SK-N-SH (cell line): ENCODE results near the gene G2E3. TPM values are rescaled to one million over a fixed set of nuclear protein-coding genes. Genes with fewer than 3 reads are reported as not detected.

Experiments used
- CTCF ChIA-PET: fragments of 300-600, 350-600 bp; formaldehyde crosslinking; extraction: SDS; loops from one replicate; lab custom pipeline; 2021; lab: Yijun Ruan, JAX
- POLR2A ChIA-PET: fragments of 350-600 bp; sonication (Branson Sonifier 250); formaldehyde crosslinking; extraction: SDS; loops from one replicate; lab custom pipeline; 2020; ENCODE audit warnings: antibody characterized with exemption, inconsistent platforms; lab: Yijun Ruan, JAX
- DNase-seq: peaks from one replicate; pipeline ENCODE4 v3.0.0; 2012
- H2AFZ ChIP-seq: fragments of 200-600 bp; sonication (generic); 2 replicates; pipeline ENCODE4 v1.8.1; 2016; ENCODE audit warnings: antibody characterized with exemption, mild to moderate bottlenecking, low read depth
- H3F3A ChIP-seq: fragments of 200-600 bp; sonication (generic); replicated peaks from 2 replicates; pipeline ENCODE3; 2016; ENCODE audit warnings: antibody characterized with exemption, mild to moderate bottlenecking; ENCODE audit not compliant: insufficient read depth
- H3K27ac ChIP-seq, 2 experiments: fragments of 200-500 bp in 1 of 2; fragments of 200-600 bp in 1 of 2; sonication (Bioruptor generic) in 1 of 2; sonication (generic), shearing (Covaris generic) in 1 of 2; 2 replicates each; pipeline versions ENCODE4 v1.5.1 to v1.6.1; 2014 to 2016; ENCODE audit warnings: low read depth in 2 of 2, inconsistent platforms in 1 of 2, low read length in 1 of 2, mild to moderate bottlenecking in 1 of 2, mixed read lengths in 1 of 2
- H3K27me3 ChIP-seq: fragments of 200-600 bp; sonication (generic), shearing (Covaris generic); 2 replicates; pipeline ENCODE4 v1.6.1; 2016; ENCODE audit warnings: mixed run types; ENCODE audit not compliant: insufficient read depth
- H3K36me3 ChIP-seq, 2 experiments: fragments of 200-500 bp in 1 of 2; fragments of 200-600 bp in 1 of 2; sonication (Bioruptor generic) in 1 of 2; sonication (generic) in 1 of 2; replicated peaks in 1 of 2; 2 replicates each; pipeline versions ENCODE3 to v1.5.1; 2014 to 2016; ENCODE audit warnings: low read length in 1 of 2, mild to moderate bottlenecking in 1 of 2; ENCODE audit not compliant: insufficient read depth in 2 of 2, control insufficient read depth in 1 of 2
- H3K4me1 ChIP-seq, 2 experiments: fragments of 200-500 bp in 1 of 2; fragments of 200-600 bp in 1 of 2; sonication (Bioruptor generic) in 1 of 2; sonication (generic), shearing (Covaris generic) in 1 of 2; 2 replicates each; pipeline versions ENCODE4 v1.5.1 to v1.6.1; 2014 to 2016; ENCODE audit warnings: low read depth in 1 of 2, low read length in 1 of 2, mixed run types in 1 of 2; ENCODE audit not compliant: insufficient read depth in 2 of 2, control insufficient read depth in 1 of 2
- H3K4me2 ChIP-seq: fragments of 200-600 bp; sonication (generic), shearing (Covaris generic); 2 replicates; pipeline ENCODE4 v1.6.1; 2017; ENCODE audit warnings: mixed run types
- H3K4me3 ChIP-seq, 2 experiments: fragments of 200-500 bp in 1 of 2; fragments of 200-600 bp in 1 of 2; sonication (Bioruptor generic) in 1 of 2; sonication (generic), shearing (Covaris generic) in 1 of 2; 2 replicates each; pipeline versions ENCODE4 v1.5.1 to v1.8.1; 2014 to 2016; ENCODE audit warnings: low read depth in 2 of 2, inconsistent platforms in 1 of 2, low read length in 1 of 2, mild to moderate bottlenecking in 1 of 2, mixed read lengths in 1 of 2, moderate library complexity in 1 of 2
- H3K79me2 ChIP-seq: fragments of 200-600 bp; sonication (generic); 2 replicates; pipeline ENCODE4 v1.8.1; 2017; ENCODE audit warnings: mild to moderate bottlenecking; ENCODE audit not compliant: insufficient read depth
- H3K9ac ChIP-seq: fragments of 200-600 bp; sonication (generic); 2 replicates; pipeline ENCODE4 v1.6.1; 2017; ENCODE audit warnings: mixed run types
- H3K9me2 ChIP-seq: fragments of 200-600 bp; sonication (generic); 2 replicates; pipeline ENCODE4 v1.6.1; 2017; ENCODE audit warnings: mixed run types
- H3K9me3 ChIP-seq: fragments of 200-600 bp; sonication (generic); 2 replicates; pipeline ENCODE4 v1.6.1; 2017; ENCODE audit warnings: mixed run types, mild to moderate bottlenecking, moderate library complexity
- H4K20me1 ChIP-seq: fragments of 200-600 bp; sonication (generic); 2 replicates; pipeline ENCODE4 v1.6.1; 2017; ENCODE audit warnings: mild to moderate bottlenecking, mixed run types; ENCODE audit not compliant: insufficient read depth
- CHD2 ChIP-seq: fragments of 150-350 bp; IDR thresholded peaks from 2 replicates; pipeline ENCODE4 v1.6.1; 2018; ENCODE audit warnings: low read length; ENCODE audit not compliant: partially characterized antibody
- EZH2phosphoT487 ChIP-seq: fragments of 200-600 bp; sonication (generic); IDR thresholded peaks from 2 replicates; pipeline ENCODE4 v1.6.1; 2017; ENCODE audit warnings: low read depth, mixed run types, mild to moderate bottlenecking, antibody characterized with exemption, moderate library complexity, borderline replicate concordance
- FOSL2 ChIP-seq: IDR thresholded peaks from 2 replicates; pipeline ENCODE4 v1.4.0; 2012; ENCODE audit warnings: low read depth, mild to moderate bottlenecking, moderate library complexity, borderline replicate concordance
- FOXJ3 ChIP-seq: sonication (generic); formaldehyde crosslinking; IDR thresholded peaks from 2 replicates; pipeline ENCODE4 v1.5.1; 2020; ENCODE audit warnings: mild to moderate bottlenecking, missing genetic modification reagents
- FOXM1 ChIP-seq: IDR thresholded peaks from 2 replicates; pipeline ENCODE4 v1.4.0; 2012; ENCODE audit warnings: low read depth, mild to moderate bottlenecking
- JUND ChIP-seq: IDR thresholded peaks from 2 replicates; pipeline ENCODE4 v1.4.0; 2012
- MEF2A ChIP-seq: IDR thresholded peaks from 2 replicates; pipeline ENCODE4 v1.4.0; 2012; ENCODE audit warnings: low read depth, borderline replicate concordance
- MXI1 ChIP-seq: IDR thresholded peaks from 2 replicates; pipeline ENCODE4 v1.6.1; 2012; ENCODE audit warnings: mild to moderate bottlenecking, low read depth, low read length, improper control_type of control experiment
- NRF1 ChIP-seq: IDR thresholded peaks from 2 replicates; pipeline ENCODE4 v1.6.1; 2012; ENCODE audit warnings: low read depth, mild to moderate bottlenecking, low read length
- POLR2AphosphoS5 ChIP-seq: IDR thresholded peaks from 2 replicates; pipeline ENCODE4 v1.6.1; 2012; ENCODE audit warnings: low read depth, low read length
- RAD21 ChIP-seq: IDR thresholded peaks from 2 replicates; pipeline ENCODE4 v1.6.1; 2012; ENCODE audit warnings: mild to moderate bottlenecking, low read length
- RFX5 ChIP-seq: IDR thresholded peaks from 2 replicates; pipeline ENCODE4 v1.6.1; 2012; ENCODE audit warnings: mild to moderate bottlenecking, improper control_type of control experiment, low read length
- SMC3 ChIP-seq: IDR thresholded peaks from 2 replicates; pipeline ENCODE4 v1.6.1; 2012; ENCODE audit warnings: low read depth, low read length, improper control_type of control experiment
- TAF1 ChIP-seq: IDR thresholded peaks from 2 replicates; pipeline ENCODE4 v1.6.1; 2012; ENCODE audit warnings: low read depth, mild to moderate bottlenecking, low read length, moderate library complexity, borderline replicate concordance
- WGBS: methylation state at CpG from one replicate; pipeline ENCODE4 v1.1.6; 2017; ENCODE audit warnings: low lambda C conversion rate; 5-methylcytosine and 5-hydroxymethylcytosine counted together
- polyA plus RNA-seq, 3 experiments: library from polyadenylated mRNA; depleted of rRNA; stranded (reverse); fragments of >200 nt; gene quantifications; 2 replicates each; pipeline ENCODE4 v1.2.3, GENCODE V29; 2012
- TF ChIP-seq, protein P1 (sequence below): fragments of 200-600 bp; sonication (generic); IDR thresholded peaks from 2 replicates; pipeline ENCODE4 v1.6.1; 2017; ENCODE audit warnings: antibody characterized with exemption, mild to moderate bottlenecking, moderate library complexity
- TF ChIP-seq, protein P2 (sequence below): fragments of 150-350 bp; IDR thresholded peaks from 2 replicates; pipeline ENCODE4 v1.6.1; 2017; ENCODE audit warnings: antibody characterized with exemption, low read length, low read depth, borderline replicate concordance

G2E3 gene
- polyA plus RNA-seq, 1 of the 3 experiments (the other 2 are of a cell fraction), result 2.9 TPM

DNA sequence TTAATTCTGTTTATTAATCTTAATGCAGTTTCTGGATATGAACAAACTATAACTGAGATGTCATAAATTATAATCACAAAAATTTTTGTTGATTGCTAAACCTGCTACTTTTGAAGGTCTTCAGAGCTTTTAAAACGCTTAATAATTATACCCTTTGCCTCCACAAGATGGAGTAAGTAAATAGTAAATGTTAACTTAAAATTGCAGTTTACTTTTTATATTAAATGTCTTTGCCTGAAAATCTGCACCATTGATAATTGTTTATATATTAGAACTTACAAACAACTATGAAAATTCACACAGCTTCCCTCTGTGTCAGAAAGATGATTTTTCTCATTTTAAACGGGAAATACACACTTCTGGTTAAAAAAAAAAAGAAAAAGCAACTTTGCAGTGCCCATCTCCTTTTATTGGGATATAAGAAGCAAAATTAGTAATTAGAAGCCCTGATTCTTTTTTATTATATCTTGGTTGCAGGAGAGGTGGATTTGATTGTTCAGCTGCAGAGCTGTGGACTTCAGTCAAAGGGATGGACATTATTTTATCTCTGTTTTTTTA is 98.7 kb downstream of the G2E3 start:
- 62% methylated on average over 2 of the region's 2 CpGs for WGBS
- POLR2A ChIA-PET, result no interaction called here
- DNase-seq, result no peak
- Histone ChIP-seq H3K79me2 (no peaks in the 10 kb centered on the region), H3K9ac (no peak overlapping the region), H3K4me2 (no peak overlapping the region), H3K4me3 (no peak overlapping the region), H3K36me3 (peaks cover 79 to 83% of the 10 kb centered on the region in 2 experiments), H3F3A (peaks cover 10% of the 10 kb centered on the region), H2AFZ (no peak overlapping the region), H3K4me1 (no peaks in the 10 kb centered on the region), H3K9me3 (no peaks in the 10 kb centered on the region), H3K9me2 (no peaks in the 10 kb centered on the region), H4K20me1 (no peaks in the 10 kb centered on the region), H3K27ac (no peak overlapping the region), H3K27me3 (no peaks in the 10 kb centered on the region)
- CTCF ChIA-PET, result interaction anchor here (0.6 to 1.8 kb wide), 11 partner anchors 10 to 253 kb away, joined by 3 to 6 read pairs (median 3); no protein-coding TSS in a partner anchor
- TF ChIP-seq, protein P1, sequence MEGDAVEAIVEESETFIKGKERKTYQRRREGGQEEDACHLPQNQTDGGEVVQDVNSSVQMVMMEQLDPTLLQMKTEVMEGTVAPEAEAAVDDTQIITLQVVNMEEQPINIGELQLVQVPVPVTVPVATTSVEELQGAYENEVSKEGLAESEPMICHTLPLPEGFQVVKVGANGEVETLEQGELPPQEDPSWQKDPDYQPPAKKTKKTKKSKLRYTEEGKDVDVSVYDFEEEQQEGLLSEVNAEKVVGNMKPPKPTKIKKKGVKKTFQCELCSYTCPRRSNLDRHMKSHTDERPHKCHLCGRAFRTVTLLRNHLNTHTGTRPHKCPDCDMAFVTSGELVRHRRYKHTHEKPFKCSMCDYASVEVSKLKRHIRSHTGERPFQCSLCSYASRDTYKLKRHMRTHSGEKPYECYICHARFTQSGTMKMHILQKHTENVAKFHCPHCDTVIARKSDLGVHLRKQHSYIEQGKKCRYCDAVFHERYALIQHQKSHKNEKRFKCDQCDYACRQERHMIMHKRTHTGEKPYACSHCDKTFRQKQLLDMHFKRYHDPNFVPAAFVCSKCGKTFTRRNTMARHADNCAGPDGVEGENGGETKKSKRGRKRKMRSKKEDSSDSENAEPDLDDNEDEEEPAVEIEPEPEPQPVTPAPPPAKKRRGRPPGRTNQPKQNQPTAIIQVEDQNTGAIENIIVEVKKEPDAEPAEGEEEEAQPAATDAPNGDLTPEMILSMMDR, result peak; percentile 61
- TF ChIP-seq RAD21 (0 out of 2 replicates have a peak, but pooled peaks have one; percentile 27), RFX5 (no peak), FOSL2 (no peak)

DNA sequence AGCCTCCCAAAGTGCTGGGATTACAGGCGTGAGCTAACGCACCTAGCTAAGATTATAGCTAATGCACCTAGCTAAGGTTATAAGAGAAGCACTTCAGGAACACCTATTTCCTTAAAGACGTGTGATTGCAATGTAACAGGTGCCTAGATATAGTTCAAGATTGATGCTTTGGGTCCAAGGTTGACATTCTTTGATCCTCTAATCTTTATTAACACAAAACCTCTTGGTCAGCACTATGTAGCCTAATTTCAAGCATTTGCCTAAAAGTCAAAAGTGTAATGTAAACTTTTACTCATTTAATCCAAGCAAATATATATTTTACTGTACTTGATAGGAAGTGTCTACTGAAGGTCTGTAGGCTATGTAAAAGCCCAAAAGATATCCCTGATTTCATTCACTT is 99.7 kb downstream of the G2E3 start:
- Histone ChIP-seq H3K4me2 (no peak overlapping the region), H3F3A (peaks cover 10% of the 10 kb centered on the region), H3K27ac (no peak overlapping the region), H4K20me1 (no peaks in the 10 kb centered on the region), H3K4me1 (no peaks in the 10 kb centered on the region), H2AFZ (no peak overlapping the region), H3K36me3 (peaks cover 79 to 83% of the 10 kb centered on the region in 2 experiments), H3K4me3 (no peak overlapping the region), H3K9me3 (no peaks in the 10 kb centered on the region), H3K9ac (no peak overlapping the region), H3K79me2 (no peaks in the 10 kb centered on the region), H3K9me2 (no peaks in the 10 kb centered on the region), H3K27me3 (no peaks in the 10 kb centered on the region)
- TF ChIP-seq MXI1, result no peak
- TF ChIP-seq FOSL2, result no peak
- no peak for TF ChIP-seq FOXM1
- TF ChIP-seq, protein P2, sequence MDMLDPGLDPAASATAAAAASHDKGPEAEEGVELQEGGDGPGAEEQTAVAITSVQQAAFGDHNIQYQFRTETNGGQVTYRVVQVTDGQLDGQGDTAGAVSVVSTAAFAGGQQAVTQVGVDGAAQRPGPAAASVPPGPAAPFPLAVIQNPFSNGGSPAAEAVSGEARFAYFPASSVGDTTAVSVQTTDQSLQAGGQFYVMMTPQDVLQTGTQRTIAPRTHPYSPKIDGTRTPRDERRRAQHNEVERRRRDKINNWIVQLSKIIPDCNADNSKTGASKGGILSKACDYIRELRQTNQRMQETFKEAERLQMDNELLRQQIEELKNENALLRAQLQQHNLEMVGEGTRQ, result no peak
- no peak for TF ChIP-seq POLR2AphosphoS5
- TF ChIP-seq FOXJ3 (CRISPR knock-in tag), result no peak
- TF ChIP-seq JUND, result no peak
- no peak for TF ChIP-seq CHD2
- TF ChIP-seq RFX5, result no peak
- TF ChIP-seq EZH2phosphoT487, result no peak
- no peak for TF ChIP-seq NRF1
- no peak for TF ChIP-seq SMC3
- no peak for TF ChIP-seq MEF2A
- no peak for TF ChIP-seq TAF1
- CTCF ChIA-PET, result interaction anchor here (0.9 to 1.8 kb wide), 2 partner anchors 20 to 247 kb away, joined by 3 to 5 read pairs; no protein-coding TSS in a partner anchor
- POLR2A ChIA-PET, result no interaction called here
- 97% methylated on average over 3 of the region's 3 CpGs for WGBS
- DNase-seq, result no peak
